Stomach (tissue), 9 donors: ENCODE measurements around the gene AHCYL2. TPM values are rescaled to one million over a fixed set of nuclear protein-coding genes. Genes with fewer than 3 reads are reported as not detected.

Experiments
- DNase-seq, 2 donors: peaks; one replicate each; pipeline versions ENCODE4 v3.0.0 to v3.0.0-alpha.2; 2013 to 2019
- H3K27ac ChIP-seq, 5 donors: fragments of 200-600 bp in 4 of 5; sonication (generic) in 4 of 5; one replicate each; pipeline ENCODE4 v1.5.1; 2013 to 2019; ENCODE audit warnings: mild to moderate bottlenecking in 1 of 5, moderate library complexity in 1 of 5
- H3K27me3 ChIP-seq, 3 donors: fragments of 200-600 bp; sonication (generic); one replicate each; pipeline ENCODE4 v1.5.1; 2017 to 2019; ENCODE audit warnings: mixed run types in 1 of 3
- H3K36me3 ChIP-seq, 4 donors: fragments of 200-600 bp; sonication (generic); 1 replicate in 3 of 4; 2 replicates in 1 of 4; pipeline ENCODE4 v1.5.1; 2016 to 2019
- H3K4me1 ChIP-seq, 4 donors: fragments of 200-600 bp; sonication (generic); one replicate each; pipeline ENCODE4 v1.5.1; 2016 to 2019
- H3K4me3 ChIP-seq, 4 donors: fragments of 200-600 bp; sonication (generic) in 3 of 4; one replicate each; pipeline ENCODE4 v1.5.1; 2016 to 2019; ENCODE audit warnings: mild to moderate bottlenecking in 1 of 4
- H3K9me3 ChIP-seq, 4 donors: fragments of 200-600 bp; sonication (generic); one replicate each; pipeline ENCODE4 v1.5.1; 2016 to 2019
- EP300 ChIP-seq: sonication (generic); formaldehyde crosslinking; IDR thresholded peaks from one replicate; pipeline ENCODE4 v1.6.1; 2017; ENCODE audit warnings: antibody characterized with exemption
- POLR2A ChIP-seq, 4 donors: fragments of 450-650 bp; IDR thresholded peaks; one replicate each; pipeline ENCODE4 v1.6.1; 2016; ENCODE audit warnings: antibody characterized with exemption in 4 of 4, control low read depth in 2 of 4, mild to moderate bottlenecking in 1 of 4, moderate library complexity in 1 of 4
- POLR2AphosphoS5 ChIP-seq, 3 donors: sonication (generic); formaldehyde crosslinking; IDR thresholded peaks; one replicate each; pipeline ENCODE4 v1.6.1; 2016; ENCODE audit warnings: antibody characterized with exemption in 3 of 3
- WGBS, 5 donors: extraction: QIAGEN DNeasy Blood & Tissue Kit in 3 of 5; methylation state at CpG; one replicate each; pipeline versions ENCODE4 v1.1.5 to v1.1.7; 2013 to 2018; 5-methylcytosine and 5-hydroxymethylcytosine counted together
- intact Hi-C: fragments of 100-400 bp; cut with DNase I; formaldehyde crosslinking; loops from one replicate; pipeline ENCODE4 v1.15.1; 2023; ENCODE audit warnings: low total_unique reads
- polyA plus RNA-seq, 3 donors: library from polyadenylated mRNA; stranded (reverse); fragments of 200-250 nt; gene quantifications; one replicate each; pipeline ENCODE4 v1.2.3, GENCODE V29; 2013
- total RNA-seq, 5 donors: library from RNA; depleted of rRNA; stranded (reverse); fragments of >200 nt; gene quantifications; one replicate each; pipeline versions ENCODE4 v1.1.0 to v1.2.3, GENCODE V29; 2014 to 2016
- TF ChIP-seq, protein P1 (sequence below), 7 experiments: fragments of 450-650 bp in 4 of 7; fragments of 200-600 bp in 3 of 7; sonication (generic) in 3 of 7; IDR thresholded peaks; one replicate each; pipeline ENCODE4 v1.5.1; 2016 to 2019; ENCODE audit warnings: antibody characterized with exemption in 7 of 7, control low read depth in 2 of 7, mild to moderate bottlenecking in 1 of 7
- donor health status: healthy with polysubstance abuse.
- donor health status: Bipolar disorder and iron deficiency.
- donor health status: healthy.

AHCYL2 gene
- total and polyA plus RNA-seq, 8 donors = 4.6 to 87.0 (median 61.6) TPM

DNA sequence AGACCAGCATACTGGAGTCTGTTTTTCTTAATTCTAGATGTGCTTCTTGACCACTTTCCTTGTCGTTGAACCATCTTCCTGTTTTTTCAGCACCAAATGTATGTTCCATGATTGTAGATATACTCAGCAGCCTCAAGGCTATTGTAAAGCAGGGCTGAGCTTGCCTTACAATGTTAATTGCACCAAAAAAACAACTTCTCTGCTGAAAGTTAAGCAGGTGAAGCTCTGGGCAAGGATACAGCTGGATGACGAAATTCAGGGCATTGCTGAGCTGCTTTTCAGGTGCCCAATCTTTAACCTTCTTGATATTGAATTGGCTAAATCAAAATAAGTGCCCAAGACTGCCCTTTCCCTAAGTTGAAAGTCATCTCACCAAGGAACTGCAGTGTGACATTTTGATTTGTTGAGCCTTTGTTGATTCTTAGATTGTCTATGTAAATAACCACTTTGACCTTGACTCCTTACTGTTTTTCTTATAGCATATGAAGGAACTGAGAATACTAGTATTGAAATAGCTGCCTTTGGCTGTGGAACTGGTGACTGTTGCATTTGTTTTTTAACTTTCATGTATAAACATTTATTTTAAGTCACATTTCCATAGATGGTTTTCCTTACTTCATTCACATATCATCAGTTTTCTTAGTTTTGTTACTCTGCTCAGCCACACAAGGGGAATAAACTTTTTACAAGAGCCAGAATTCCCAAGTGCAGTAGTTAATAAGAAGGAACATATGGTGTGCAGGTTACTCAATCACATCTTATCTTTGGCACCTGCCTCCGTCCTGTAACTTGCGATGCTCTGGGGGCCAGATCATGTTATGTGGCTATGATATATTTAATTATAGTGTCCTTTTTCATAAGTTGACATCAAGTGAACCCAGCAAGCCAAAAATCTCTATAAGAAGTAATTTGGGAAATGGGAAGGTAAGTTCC, 3.1 kb downstream of the AHCYL2 start:
- WGBS, 5 donors = 40 to 67% (median 52%) methylated on average over 4 of the region's 4 CpGs
- Histone ChIP-seq H3K4me1 (peaks cover 4 to 46% (median 29%) of the 10 kb centered on the region in 4 donors), H3K27me3 (no peaks in the 10 kb centered on the region), H3K36me3 (no peaks in the 10 kb centered on the region), H3K27ac (peak overlapping the region in 4 of 5 donors; percentile 20 to 52 (median 24)), H3K4me3 (no peak overlapping the region), H3K9me3 (no peaks in the 10 kb centered on the region)
- no peak for TF ChIP-seq POLR2A (IDR thresholded peaks at IDR 0.05)
- peak in 1 of 3 donors; percentile 23 for TF ChIP-seq POLR2AphosphoS5 (IDR thresholded peaks at IDR 0.05)
- TF ChIP-seq EP300 = no peak
- TF ChIP-seq, protein P1, sequence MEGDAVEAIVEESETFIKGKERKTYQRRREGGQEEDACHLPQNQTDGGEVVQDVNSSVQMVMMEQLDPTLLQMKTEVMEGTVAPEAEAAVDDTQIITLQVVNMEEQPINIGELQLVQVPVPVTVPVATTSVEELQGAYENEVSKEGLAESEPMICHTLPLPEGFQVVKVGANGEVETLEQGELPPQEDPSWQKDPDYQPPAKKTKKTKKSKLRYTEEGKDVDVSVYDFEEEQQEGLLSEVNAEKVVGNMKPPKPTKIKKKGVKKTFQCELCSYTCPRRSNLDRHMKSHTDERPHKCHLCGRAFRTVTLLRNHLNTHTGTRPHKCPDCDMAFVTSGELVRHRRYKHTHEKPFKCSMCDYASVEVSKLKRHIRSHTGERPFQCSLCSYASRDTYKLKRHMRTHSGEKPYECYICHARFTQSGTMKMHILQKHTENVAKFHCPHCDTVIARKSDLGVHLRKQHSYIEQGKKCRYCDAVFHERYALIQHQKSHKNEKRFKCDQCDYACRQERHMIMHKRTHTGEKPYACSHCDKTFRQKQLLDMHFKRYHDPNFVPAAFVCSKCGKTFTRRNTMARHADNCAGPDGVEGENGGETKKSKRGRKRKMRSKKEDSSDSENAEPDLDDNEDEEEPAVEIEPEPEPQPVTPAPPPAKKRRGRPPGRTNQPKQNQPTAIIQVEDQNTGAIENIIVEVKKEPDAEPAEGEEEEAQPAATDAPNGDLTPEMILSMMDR (IDR thresholded peaks at IDR 0.05) = no peak
- intact Hi-C loops = no loop called here
- peak in 1 of 2 donors; percentile 47 for DNase-seq

GRCh38 chr7:129228633-129229032, 3.8 kb downstream of the AHCYL2 start:
- 35 to 60% (median 56%) methylated on average over 2 of the region's 2 CpGs for WGBS, 5 donors
- no peak for TF ChIP-seq POLR2AphosphoS5 (IDR thresholded peaks at IDR 0.05)
- no peak for TF ChIP-seq EP300
- TF ChIP-seq, protein P1 (IDR thresholded peaks at IDR 0.05) = no peak
- no peak for TF ChIP-seq POLR2A (IDR thresholded peaks at IDR 0.05)
- Histone ChIP-seq H3K36me3 (no peaks in the 10 kb centered on the region), H3K4me3 (no peak overlapping the region), H3K27ac (peak overlapping the region in 4 of 5 donors; percentile 20 to 52 (median 27)), H3K27me3 (no peaks in the 10 kb centered on the region), H3K9me3 (no peaks in the 10 kb centered on the region), H3K4me1 (peaks cover 4 to 43% (median 28%) of the 10 kb centered on the region in 4 donors)
- intact Hi-C loops = no loop called here
- no peak for DNase-seq

DNA sequence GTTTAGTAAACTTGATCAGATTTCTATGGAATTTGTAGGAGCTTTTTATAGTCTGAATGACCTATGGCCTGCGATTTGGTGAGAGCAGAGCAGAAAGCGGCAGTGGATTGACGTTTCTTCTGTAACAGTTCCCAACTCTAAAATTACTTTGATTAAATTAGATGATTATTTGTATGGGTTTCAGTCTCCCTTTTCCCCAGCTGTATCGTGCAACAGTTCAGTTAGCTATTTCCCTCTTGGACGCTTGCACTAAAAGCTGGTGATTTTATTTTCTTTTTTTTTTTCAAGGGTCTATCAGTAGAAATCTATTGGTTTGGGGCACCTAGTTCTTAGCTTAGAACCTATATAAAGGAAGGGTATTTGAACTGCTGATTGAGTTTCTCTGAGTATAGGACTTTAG, 6.8 kb downstream of the AHCYL2 start:
- intact Hi-C loops = no loop called here
- no peak overlapping the region for H3K27ac ChIP-seq
- no peak for DNase-seq
- H3K27me3 ChIP-seq = no peaks in the 10 kb centered on the region
- no peak overlapping the region for H3K4me3 ChIP-seq
- TF ChIP-seq, protein P1 (IDR thresholded peaks at IDR 0.05) = no peak
- TF ChIP-seq POLR2AphosphoS5 (IDR thresholded peaks at IDR 0.05) (no peak), POLR2A (IDR thresholded peaks at IDR 0.05) (no peak), EP300 (no peak)
- WGBS, 5 donors = 56 to 92% (median 80%) methylated on average over 5 of the region's 5 CpGs
- no peaks in the 10 kb centered on the region for H3K9me3 ChIP-seq
- H3K4me1 ChIP-seq = peaks cover 0 to 26% (median 15%) of the 10 kb centered on the region in 4 donors
- H3K36me3 ChIP-seq = no peaks in the 10 kb centered on the region

DNA sequence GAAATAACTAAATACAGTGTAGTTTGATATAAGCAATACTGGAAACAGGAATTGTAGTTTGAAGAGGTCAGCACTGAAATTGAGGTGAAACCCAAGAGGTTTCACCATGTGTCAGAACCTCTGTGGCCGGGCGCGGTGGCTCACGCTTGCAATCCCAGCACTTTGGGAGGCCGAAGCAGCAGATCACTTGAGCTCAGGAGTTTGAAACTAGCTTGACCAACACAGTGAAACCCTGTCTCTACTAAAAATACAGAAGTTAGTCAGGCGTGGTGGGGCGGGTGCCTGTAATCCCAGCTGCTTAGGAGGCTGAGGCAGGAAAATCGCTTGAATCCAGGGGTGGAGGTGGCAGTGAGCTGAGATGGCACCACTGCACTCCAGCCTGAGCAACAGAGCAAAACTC, 13.7 kb downstream of the AHCYL2 start:
- 88 to 95% (median 91%) methylated on average over 8 of the region's 8 CpGs for WGBS, 5 donors
- H3K4me3 ChIP-seq = no peak overlapping the region
- intact Hi-C loops = no loop called here

More for the DNA sequence above, 13.7 kb downstream of the AHCYL2 start:
- no peak overlapping the region for H3K27ac ChIP-seq
- DNase-seq = no peak
- TF ChIP-seq POLR2A (IDR thresholded peaks at IDR 0.05) = no peak
- TF ChIP-seq POLR2AphosphoS5 (IDR thresholded peaks at IDR 0.05) = no peak
- TF ChIP-seq, protein P1 (IDR thresholded peaks at IDR 0.05) = no peak
- TF ChIP-seq EP300 = no peak
- no peaks in the 10 kb centered on the region for H3K27me3 ChIP-seq
- no peaks in the 10 kb centered on the region for H3K9me3 ChIP-seq
- no peaks in the 10 kb centered on the region for H3K4me1 ChIP-seq
- no peaks in the 10 kb centered on the region for H3K36me3 ChIP-seq
